HG03135 (cell line): ENCODE data around the gene CNIH4.
"Not testable (repeated sequence)": the region's sequence is repeated elsewhere in the genome, so short reads cannot be mapped to it uniquely, and the experiment has no call there.

ENCODE experiments used
- ATAC-seq: cut with Tn5 transposase; IDR thresholded peaks from one replicate; pipeline ENCODE4 v1.9.1; 2021; ENCODE audit warnings: mild to moderate bottlenecking, moderate library complexity; ENCODE audit not compliant: unreplicated experiment

Gene CNIH4

GRCh38 chr1:224348137-224348536 lies 8.5 kb upstream of the CNIH4 start:
- ATAC-seq: no peak

- ATAC-seq: not testable (repeated sequence)
Observed at GRCh38 chr1:224349716-224350115, 7.0 kb upstream of the CNIH4 start.

GRCh38 chr1:224352436-224353085 lies 4.1 kb upstream of the CNIH4 start:
- ATAC-seq: not testable (repeated sequence)

GRCh38 chr1:224353975-224354925 lies 2.4 kb upstream of the CNIH4 start:
- ATAC-seq: no peak

GRCh38 chr1:224357626-224358124 lies 996 bp downstream of the CNIH4 start:
- no peak for ATAC-seq

- no peak for ATAC-seq
Observed at GRCh38 chr1:224358237-224358636, 1.6 kb downstream of the CNIH4 start.

- no peak for ATAC-seq
Observed at GRCh38 chr1:224359207-224359606, 2.5 kb downstream of the CNIH4 start.

- peak; percentile 67 for ATAC-seq
Observed at GRCh38 chr1:224368409-224368808, 11.7 kb downstream of the CNIH4 start.

GRCh38 chr1:224373008-224373590 lies 16.4 kb downstream of the CNIH4 start:
- ATAC-seq: no peak

DNA sequence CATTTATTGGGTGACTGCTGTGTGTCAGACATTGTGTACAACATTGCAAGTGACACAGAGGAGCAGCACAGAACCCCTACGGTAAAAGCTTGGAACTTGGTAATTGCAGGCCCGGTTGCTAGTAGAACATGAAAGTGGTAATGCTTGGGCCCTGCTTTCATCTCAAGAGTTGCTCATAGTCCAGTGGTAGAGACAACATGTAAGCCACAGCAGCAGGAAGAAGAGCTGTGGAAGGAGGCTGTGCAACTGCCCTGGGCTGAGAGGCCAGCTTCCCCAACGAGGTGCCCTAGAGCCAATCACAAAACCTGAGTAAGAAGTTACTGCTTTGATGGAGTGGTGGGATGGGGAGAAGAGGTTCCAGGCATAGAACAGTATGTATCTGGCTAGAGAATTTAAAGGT lies 18.4 kb downstream of the CNIH4 start:
- no peak for ATAC-seq

GRCh38 chr1:224377676-224378006 lies 21.0 kb downstream of the CNIH4 start:
- peak; percentile 37 for ATAC-seq

DNA sequence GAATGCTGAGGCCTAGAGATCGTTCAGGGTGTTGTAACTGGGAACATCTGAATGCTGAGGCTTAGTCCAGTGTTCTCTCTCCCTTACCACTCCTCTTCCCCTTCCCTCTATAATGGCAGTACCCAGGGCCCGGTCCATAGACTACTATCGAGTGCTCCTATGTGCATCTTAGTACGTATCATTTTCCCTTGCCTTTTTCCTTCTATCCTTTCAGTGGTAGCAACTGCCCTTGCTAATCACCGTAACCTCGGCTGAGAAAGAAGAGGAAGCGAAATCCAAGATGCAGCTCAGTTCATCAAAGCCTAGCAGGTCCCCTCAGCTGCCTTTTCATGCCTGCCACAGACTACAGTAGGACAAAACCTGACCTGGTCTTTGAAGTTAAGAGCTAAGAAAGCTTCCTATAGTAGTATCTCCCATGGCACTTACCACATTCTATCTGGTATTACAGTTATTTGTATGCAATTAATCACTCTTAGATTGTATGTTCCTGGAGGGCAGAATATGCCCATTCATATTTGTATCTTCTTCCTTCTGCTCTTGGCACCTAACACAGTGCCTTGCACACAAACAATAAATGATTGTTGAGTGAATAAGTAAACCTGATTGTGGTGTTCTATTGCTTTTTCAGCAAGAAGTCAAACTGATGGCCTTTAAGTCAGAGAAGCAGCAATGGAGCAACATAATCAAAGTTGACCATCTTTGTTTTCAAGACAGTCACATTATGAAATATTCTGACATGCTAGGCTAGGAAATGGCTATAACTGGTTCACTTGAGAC lies 22.4 kb downstream of the CNIH4 start:
- ATAC-seq: peak; percentile 34

DNA sequence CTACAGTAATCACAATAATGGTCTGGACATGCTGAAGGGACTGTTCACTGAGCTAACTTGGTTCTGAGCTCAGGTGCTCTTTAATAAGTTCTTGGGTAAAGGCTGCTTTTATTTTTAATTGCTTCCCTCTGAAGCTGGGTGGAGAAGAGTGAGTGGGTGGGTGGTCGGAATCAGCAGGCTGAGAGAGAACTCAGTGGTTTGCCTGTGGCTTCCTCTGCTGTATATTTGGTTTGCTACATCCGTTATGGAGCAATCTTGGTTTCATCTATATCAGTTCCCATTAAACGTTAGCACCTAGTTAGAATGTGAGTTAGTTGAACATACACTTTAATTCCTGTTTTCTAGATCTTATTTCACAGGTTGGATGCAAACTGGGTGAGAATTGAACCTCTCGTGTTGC lies 23.3 kb downstream of the CNIH4 start:
- peak; percentile 64 for ATAC-seq

DNA sequence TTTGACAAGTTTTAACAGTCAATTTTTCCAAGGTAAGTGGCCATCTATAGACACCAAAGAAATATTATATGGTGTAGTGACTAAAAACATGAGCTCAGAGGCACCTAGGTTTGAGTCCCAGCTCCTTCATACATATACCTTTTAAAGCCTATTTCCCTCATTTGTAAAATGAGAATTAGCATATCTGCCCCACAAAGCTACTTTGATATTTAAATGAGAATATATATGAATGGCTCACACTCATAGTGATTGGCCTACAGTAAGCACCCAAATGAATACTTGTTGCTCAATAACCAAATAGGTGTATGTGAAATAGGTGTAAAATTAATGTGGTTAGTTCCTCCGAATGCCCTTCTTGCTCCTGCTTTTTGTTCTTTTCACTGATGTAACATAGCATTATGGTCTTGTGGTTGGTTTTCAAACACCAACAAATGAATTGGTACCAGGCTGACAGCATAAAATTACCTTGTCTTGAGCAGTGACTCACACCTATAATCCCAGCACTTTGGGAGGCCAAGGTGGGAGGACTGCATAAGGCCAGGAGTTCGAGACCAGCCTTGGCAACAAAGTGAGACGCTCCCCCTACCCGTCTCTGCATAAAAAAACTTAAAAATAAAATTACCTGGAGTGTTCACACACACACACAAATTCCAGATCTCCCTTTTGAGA lies 25.3 kb downstream of the CNIH4 start:
- no peak for ATAC-seq

DNA sequence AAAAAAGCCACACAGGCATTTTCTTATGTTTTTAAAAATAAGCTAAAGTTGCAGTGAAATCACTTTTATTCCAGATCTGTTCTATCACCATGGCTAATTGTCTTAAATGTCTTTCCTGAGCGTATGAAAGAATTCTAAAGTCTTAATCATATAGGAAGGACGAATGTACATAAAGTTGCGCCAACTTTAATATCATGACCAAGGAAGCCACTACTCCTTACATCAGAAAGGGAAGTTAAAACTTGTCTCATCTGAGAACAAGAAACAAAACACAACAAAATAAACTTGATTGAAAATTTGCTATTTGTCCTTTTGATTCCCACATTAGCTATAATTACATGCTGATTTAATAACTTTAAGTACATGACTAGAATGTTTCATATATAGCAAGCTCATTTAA lies 26.5 kb downstream of the CNIH4 start:
- ATAC-seq: no peak

GRCh38 chr1:224387302-224387912 lies 30.7 kb downstream of the CNIH4 start:
- no peak for ATAC-seq

DNA sequence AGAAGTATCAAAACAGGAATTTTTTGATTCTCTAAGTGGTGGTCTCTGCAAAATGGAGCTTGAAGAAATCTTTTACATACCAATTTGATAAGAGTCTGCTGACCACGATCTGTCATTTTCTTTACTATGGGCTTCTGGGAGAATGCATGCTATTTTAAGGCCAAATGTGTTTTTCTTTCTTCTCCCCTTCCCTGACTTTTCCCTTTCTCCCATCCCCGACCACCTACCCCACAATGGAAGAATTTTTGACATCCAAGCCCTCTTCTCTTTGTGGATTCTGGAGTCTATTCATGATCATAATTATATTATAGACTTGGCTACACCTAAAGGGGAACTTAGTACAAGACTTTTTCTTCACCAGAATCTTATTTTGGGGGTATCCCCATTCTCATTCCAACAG lies 31.3 kb downstream of the CNIH4 start:
- ATAC-seq: no peak

DNA sequence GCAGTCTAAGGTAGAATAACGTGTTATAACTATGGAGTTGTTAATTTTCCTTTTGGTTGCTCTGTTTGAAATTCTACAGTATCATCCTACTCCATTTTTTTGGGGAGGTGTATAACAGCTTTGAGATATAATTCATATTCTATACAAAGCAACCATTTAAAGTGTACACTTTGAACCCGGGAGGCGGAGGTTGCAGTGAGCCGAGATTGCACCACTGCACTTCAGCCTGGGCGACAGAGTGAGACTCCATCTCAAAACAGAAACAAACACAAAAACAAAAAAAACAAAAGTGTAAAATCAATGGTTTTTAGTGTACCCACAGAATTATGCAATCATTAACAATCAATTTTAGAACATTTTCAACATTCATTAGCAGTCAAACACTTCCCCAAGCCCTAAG lies 33.8 kb downstream of the CNIH4 start:
- no peak for ATAC-seq

DNA sequence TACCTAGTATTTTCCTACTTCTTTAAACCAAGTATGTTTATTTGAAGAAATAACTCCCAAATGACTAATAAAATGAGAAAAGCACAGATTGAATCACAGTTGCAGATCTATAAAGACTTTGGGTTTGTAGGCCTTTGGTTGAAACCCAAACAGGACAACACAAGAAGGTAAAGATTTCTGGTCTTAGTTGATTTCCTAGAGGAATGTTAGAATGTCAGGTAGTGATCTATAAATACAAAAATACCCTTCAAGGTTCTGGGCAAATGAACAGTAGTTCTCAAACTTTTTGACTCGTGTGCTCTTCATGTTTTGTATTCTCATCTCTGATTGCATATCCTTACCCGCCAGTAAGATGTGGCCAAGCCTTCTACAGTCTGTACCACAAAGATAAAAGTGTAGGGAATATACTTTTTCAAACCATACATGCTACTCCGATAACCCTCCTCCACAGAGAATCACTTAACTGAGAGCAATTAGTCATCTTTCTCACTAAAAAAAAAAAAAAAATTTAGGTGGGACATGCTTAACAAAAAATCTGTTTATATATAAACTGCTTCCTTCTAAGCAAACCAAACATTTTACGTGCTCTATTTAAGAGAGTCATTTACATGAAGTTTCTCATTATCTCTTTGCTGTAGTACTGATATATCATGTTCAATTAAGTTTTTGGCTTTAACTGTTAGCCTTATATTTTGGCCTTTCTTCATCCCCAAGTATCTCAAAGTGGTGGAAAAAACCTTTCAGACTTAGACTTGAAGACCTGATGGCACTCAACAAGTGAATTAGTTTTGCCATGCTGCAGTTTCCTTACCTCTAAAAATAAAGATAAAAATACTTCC lies 36.0 kb downstream of the CNIH4 start:
- no peak for ATAC-seq
